ENCODE measurements around the gene GALNT5.

Gene GALNT5

DNA sequence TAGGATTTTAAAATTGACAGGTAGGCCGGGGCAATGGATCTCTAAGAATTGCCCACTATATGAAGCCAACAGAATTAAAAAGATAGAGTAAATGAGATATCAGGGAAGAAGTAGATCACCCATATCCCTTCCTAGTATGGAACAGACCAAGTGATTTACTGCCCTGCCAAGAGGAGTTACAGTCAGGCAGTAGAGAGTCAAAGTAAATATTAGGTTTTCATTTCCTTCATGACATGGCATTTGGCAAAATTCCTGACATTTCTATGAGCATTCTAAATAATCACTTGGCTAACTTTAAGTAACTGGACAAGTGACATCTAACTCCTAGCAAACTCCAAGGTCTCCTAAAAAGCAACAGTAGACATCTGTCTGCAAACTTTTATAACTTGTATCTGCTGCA is 33.5 kb downstream of the GALNT5 start:
- H3K27ac ChIP-seq (ENCODE audit: low read depth, low read length): no peak overlapping the region
- H3K79me2 ChIP-seq (ENCODE audit: insufficient read depth, low read length): no peaks in the 10 kb centered on the region
- no peaks in the 10 kb centered on the region for H3K36me3 ChIP-seq (ENCODE audit: low read length)
- H3K4me3 ChIP-seq (ENCODE audit: insufficient read depth, low read length, poor library complexity, severe bottlenecking): no peak overlapping the region
- no peak for TF ChIP-seq CTCF (IDR thresholded peaks at IDR 0.05; ENCODE audit: insufficient read depth, low read length, poor library complexity, severe bottlenecking)
- no peak for TF ChIP-seq EZH2phosphoT487 (conservative IDR thresholded peaks at IDR 0.05; ENCODE audit: low read length)
- H3K9me3 ChIP-seq (ENCODE audit: insufficient read depth, low read length): no peaks in the 10 kb centered on the region
- H3F3A ChIP-seq (ENCODE audit: insufficient read depth): no peaks in the 10 kb centered on the region
- no peak overlapping the region for H2AFZ ChIP-seq (ENCODE audit: low read depth, low read length, severe bottlenecking)
- H3K4me2 ChIP-seq (ENCODE audit: low read depth, low read length, poor library complexity, severe bottlenecking): no peak overlapping the region
- H4K20me1 ChIP-seq (ENCODE audit: low read depth, low read length): no peaks in the 10 kb centered on the region
- no peaks in the 10 kb centered on the region for H3K27me3 ChIP-seq (ENCODE audit: low read length)
- no peak overlapping the region for H3K9ac ChIP-seq (ENCODE audit: low read length)
- no peaks in the 10 kb centered on the region for H3K9me2 ChIP-seq (replicated peaks; ENCODE audit: insufficient read depth, low read length)

GRCh38 chr2:157292853-157293252 is 35.3 kb downstream of the GALNT5 start:
- Histone ChIP-seq H3K27ac (ENCODE audit: low read depth, low read length) (no peak overlapping the region), H3K79me2 (ENCODE audit: insufficient read depth, low read length) (no peaks in the 10 kb centered on the region), H3K27me3 (ENCODE audit: low read length) (no peaks in the 10 kb centered on the region), H3K9me2 (replicated peaks; ENCODE audit: insufficient read depth, low read length) (no peaks in the 10 kb centered on the region), H3K4me2 (ENCODE audit: low read depth, low read length, poor library complexity, severe bottlenecking) (no peak overlapping the region), H4K20me1 (ENCODE audit: low read depth, low read length) (no peaks in the 10 kb centered on the region), H3K9ac (ENCODE audit: low read length) (no peak overlapping the region), H2AFZ (ENCODE audit: low read depth, low read length, severe bottlenecking) (no peak overlapping the region), H3K4me3 (ENCODE audit: insufficient read depth, low read length, poor library complexity, severe bottlenecking) (no peak overlapping the region), H3F3A (ENCODE audit: insufficient read depth) (no peaks in the 10 kb centered on the region), H3K9me3 (ENCODE audit: insufficient read depth, low read length) (no peaks in the 10 kb centered on the region), H3K36me3 (ENCODE audit: low read length) (no peaks in the 10 kb centered on the region)
- TF ChIP-seq CTCF (IDR thresholded peaks at IDR 0.05; ENCODE audit: insufficient read depth, low read length, poor library complexity, severe bottlenecking) (no peak), EZH2phosphoT487 (conservative IDR thresholded peaks at IDR 0.05; ENCODE audit: low read length) (no peak)

DNA sequence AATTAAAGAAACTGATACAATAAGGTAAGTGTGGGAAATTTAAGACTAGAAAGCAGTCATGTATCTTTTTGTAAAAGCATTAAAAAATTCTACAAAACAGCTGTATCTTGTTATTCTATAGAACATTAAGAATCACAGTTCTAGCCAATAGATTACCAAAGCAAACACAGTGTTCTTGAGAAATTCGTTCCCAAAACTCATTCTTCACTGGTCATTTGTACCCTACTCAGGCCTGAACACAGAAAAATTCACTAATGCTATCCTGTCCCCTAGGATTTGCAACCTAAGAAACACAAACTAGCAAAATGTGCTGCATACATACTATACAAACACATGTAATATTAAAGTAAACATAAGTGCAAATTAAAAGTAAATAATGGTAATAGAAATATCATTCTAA is 39.0 kb downstream of the GALNT5 start:
- Histone ChIP-seq H3K36me3 (ENCODE audit: low read length) (no peaks in the 10 kb centered on the region), H3K4me2 (ENCODE audit: low read depth, low read length, poor library complexity, severe bottlenecking) (no peak overlapping the region), H4K20me1 (ENCODE audit: low read depth, low read length) (no peaks in the 10 kb centered on the region), H3K9ac (ENCODE audit: low read length) (no peak overlapping the region), H3K9me3 (ENCODE audit: insufficient read depth, low read length) (no peaks in the 10 kb centered on the region), H3K9me2 (replicated peaks; ENCODE audit: insufficient read depth, low read length) (no peaks in the 10 kb centered on the region), H3K4me3 (ENCODE audit: insufficient read depth, low read length, poor library complexity, severe bottlenecking) (no peak overlapping the region), H2AFZ (ENCODE audit: low read depth, low read length, severe bottlenecking) (no peak overlapping the region), H3K27ac (ENCODE audit: low read depth, low read length) (no peak overlapping the region), H3K27me3 (ENCODE audit: low read length) (no peaks in the 10 kb centered on the region), H3K79me2 (ENCODE audit: insufficient read depth, low read length) (no peaks in the 10 kb centered on the region), H3F3A (ENCODE audit: insufficient read depth) (no peaks in the 10 kb centered on the region)
- TF ChIP-seq EZH2phosphoT487 (conservative IDR thresholded peaks at IDR 0.05; ENCODE audit: low read length) (no peak), CTCF (IDR thresholded peaks at IDR 0.05; ENCODE audit: insufficient read depth, low read length, poor library complexity, severe bottlenecking) (no peak)

DNA sequence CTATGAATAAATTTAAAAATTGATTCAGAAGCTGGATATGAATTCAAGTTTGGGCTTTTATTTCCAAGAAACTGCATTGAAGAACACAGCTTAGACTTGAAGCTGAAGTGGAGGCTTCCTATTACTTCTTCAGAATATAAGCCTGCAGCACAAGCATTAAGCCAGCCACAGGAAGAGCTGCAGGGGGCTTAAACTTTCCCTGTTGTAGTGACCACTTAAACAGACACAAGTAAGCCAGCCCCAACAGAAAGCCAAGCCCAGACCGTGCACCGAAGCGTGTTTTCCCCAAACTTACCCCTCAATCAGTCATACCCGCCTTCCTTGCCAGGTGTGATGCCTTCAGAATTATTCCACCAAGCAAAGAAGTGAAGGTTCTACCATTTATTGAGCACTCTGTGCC is 39.5 kb downstream of the GALNT5 start:
- no peak overlapping the region for H2AFZ ChIP-seq (ENCODE audit: low read depth, low read length, severe bottlenecking)
- no peaks in the 10 kb centered on the region for H3K9me2 ChIP-seq (replicated peaks; ENCODE audit: insufficient read depth, low read length)
- H3K4me2 ChIP-seq (ENCODE audit: low read depth, low read length, poor library complexity, severe bottlenecking): no peak overlapping the region
- no peak overlapping the region for H3K4me3 ChIP-seq (ENCODE audit: insufficient read depth, low read length, poor library complexity, severe bottlenecking)
- no peaks in the 10 kb centered on the region for H3K79me2 ChIP-seq (ENCODE audit: insufficient read depth, low read length)
- no peaks in the 10 kb centered on the region for H4K20me1 ChIP-seq (ENCODE audit: low read depth, low read length)
- TF ChIP-seq EZH2phosphoT487 (conservative IDR thresholded peaks at IDR 0.05; ENCODE audit: low read length) (no peak), CTCF (IDR thresholded peaks at IDR 0.05; ENCODE audit: insufficient read depth, low read length, poor library complexity, severe bottlenecking) (no peak)
- no peaks in the 10 kb centered on the region for H3K27me3 ChIP-seq (ENCODE audit: low read length)
- no peak overlapping the region for H3K9ac ChIP-seq (ENCODE audit: low read length)
- H3F3A ChIP-seq (ENCODE audit: insufficient read depth): no peaks in the 10 kb centered on the region
- H3K36me3 ChIP-seq (ENCODE audit: low read length): no peaks in the 10 kb centered on the region
- no peaks in the 10 kb centered on the region for H3K9me3 ChIP-seq (ENCODE audit: insufficient read depth, low read length)
- no peak overlapping the region for H3K27ac ChIP-seq (ENCODE audit: low read depth, low read length)

All from SU-DHL-6 (cell line).